ENCODE measurements around the gene UBL7.

DNA sequence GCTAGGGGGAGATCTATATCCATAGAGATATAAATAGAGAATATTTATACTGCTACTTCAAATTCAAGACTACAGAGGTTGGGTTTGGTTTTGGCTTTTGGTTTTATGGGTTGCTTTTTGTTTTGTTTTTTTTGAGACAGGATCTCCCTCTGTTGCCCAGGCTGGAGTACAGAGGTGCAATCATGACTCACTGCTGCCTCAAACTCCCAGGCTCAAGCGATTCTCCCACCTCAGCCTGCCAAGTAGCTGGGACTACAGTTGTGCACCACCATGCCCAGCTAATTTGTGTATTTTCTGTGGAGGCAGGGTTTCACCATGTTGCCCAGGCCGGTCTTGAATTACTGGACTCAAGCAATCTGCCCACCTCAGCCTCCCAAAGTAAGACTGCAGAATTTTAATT, 3.9 kb upstream of the UBL7 start:
- no peak for TF ChIP-seq RAD21 (IDR thresholded peaks at IDR 0.05)
- TF ChIP-seq, protein P1, sequence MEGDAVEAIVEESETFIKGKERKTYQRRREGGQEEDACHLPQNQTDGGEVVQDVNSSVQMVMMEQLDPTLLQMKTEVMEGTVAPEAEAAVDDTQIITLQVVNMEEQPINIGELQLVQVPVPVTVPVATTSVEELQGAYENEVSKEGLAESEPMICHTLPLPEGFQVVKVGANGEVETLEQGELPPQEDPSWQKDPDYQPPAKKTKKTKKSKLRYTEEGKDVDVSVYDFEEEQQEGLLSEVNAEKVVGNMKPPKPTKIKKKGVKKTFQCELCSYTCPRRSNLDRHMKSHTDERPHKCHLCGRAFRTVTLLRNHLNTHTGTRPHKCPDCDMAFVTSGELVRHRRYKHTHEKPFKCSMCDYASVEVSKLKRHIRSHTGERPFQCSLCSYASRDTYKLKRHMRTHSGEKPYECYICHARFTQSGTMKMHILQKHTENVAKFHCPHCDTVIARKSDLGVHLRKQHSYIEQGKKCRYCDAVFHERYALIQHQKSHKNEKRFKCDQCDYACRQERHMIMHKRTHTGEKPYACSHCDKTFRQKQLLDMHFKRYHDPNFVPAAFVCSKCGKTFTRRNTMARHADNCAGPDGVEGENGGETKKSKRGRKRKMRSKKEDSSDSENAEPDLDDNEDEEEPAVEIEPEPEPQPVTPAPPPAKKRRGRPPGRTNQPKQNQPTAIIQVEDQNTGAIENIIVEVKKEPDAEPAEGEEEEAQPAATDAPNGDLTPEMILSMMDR (IDR thresholded peaks at IDR 0.05; ENCODE audit: low read depth, low read length, missing input control): no peak
- TF ChIP-seq GABPA (IDR thresholded peaks at IDR 0.05 in 1 of 2, conservative IDR thresholded peaks at IDR 0.05 in 1 of 2): no peak
- no peak for TF ChIP-seq JUND (IDR thresholded peaks at IDR 0.05)
- TF ChIP-seq, protein P2, sequence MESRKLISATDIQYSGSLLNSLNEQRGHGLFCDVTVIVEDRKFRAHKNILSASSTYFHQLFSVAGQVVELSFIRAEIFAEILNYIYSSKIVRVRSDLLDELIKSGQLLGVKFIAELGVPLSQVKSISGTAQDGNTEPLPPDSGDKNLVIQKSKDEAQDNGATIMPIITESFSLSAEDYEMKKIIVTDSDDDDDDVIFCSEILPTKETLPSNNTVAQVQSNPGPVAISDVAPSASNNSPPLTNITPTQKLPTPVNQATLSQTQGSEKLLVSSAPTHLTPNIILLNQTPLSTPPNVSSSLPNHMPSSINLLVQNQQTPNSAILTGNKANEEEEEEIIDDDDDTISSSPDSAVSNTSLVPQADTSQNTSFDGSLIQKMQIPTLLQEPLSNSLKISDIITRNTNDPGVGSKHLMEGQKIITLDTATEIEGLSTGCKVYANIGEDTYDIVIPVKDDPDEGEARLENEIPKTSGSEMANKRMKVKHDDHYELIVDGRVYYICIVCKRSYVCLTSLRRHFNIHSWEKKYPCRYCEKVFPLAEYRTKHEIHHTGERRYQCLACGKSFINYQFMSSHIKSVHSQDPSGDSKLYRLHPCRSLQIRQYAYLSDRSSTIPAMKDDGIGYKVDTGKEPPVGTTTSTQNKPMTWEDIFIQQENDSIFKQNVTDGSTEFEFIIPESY (IDR thresholded peaks at IDR 0.05): no peak
- TF ChIP-seq TAF1 (conservative IDR thresholded peaks at IDR 0.05): no peak
- no peak for TF ChIP-seq HNF4A (conservative IDR thresholded peaks at IDR 0.05)
- no peak for TF ChIP-seq SP1 (IDR thresholded peaks at IDR 0.05)
- TF ChIP-seq NR2F2 (IDR thresholded peaks at IDR 0.05): no peak
